Liver (tissue), 9 donors: ENCODE data around the gene PRKAR1B. TPM values are rescaled to one million over a fixed set of nuclear protein-coding genes. Genes with fewer than 3 reads are reported as not detected.

Experiments
- DNase-seq: peaks from one replicate; pipeline ENCODE4 v3.0.0-alpha.2; 2017; ENCODE audit warnings: low spot score
- H3K27ac ChIP-seq, 2 donors: one replicate each; pipeline ENCODE4 v1.7.0; 2013; ENCODE audit warnings: inconsistent platforms in 2 of 2, low read length in 2 of 2, control low read depth in 1 of 2, low read depth in 1 of 2, mild to moderate bottlenecking in 1 of 2
- H3K27me3 ChIP-seq, 4 donors: one replicate each; pipeline versions ENCODE4 v1.6.1 to v1.7.0; 2013; ENCODE audit warnings: low read length in 3 of 4, inconsistent platforms in 1 of 4, mild to moderate bottlenecking in 1 of 4, moderate library complexity in 1 of 4; ENCODE audit not compliant: control insufficient read depth in 4 of 4, insufficient read depth in 4 of 4
- H3K36me3 ChIP-seq, 4 donors: one replicate each; pipeline versions ENCODE4 v1.6.1 to v1.7.0; 2013; ENCODE audit warnings: low read length in 3 of 4, mild to moderate bottlenecking in 3 of 4, low read depth in 1 of 4, moderate library complexity in 1 of 4; ENCODE audit not compliant: control insufficient read depth in 4 of 4, insufficient read depth in 3 of 4
- H3K4me1 ChIP-seq, 4 donors: one replicate each; pipeline versions ENCODE4 v1.6.1 to v1.7.0; 2013; ENCODE audit warnings: low read length in 3 of 4, mild to moderate bottlenecking in 3 of 4, moderate library complexity in 1 of 4; ENCODE audit not compliant: control insufficient read depth in 4 of 4, insufficient read depth in 4 of 4
- H3K4me3 ChIP-seq, 3 donors: one replicate each; pipeline versions ENCODE4 v1.6.1 to v1.7.0; 2013; ENCODE audit warnings: low read length in 3 of 3, control low read depth in 1 of 3, low read depth in 1 of 3, mild to moderate bottlenecking in 1 of 3
- H3K9ac ChIP-seq, 2 donors: one replicate each; pipeline ENCODE4 v1.7.0; 2013; ENCODE audit warnings: low read length in 2 of 2, mild to moderate bottlenecking in 2 of 2, moderate library complexity in 2 of 2, control low read depth in 1 of 2, low read depth in 1 of 2
- H3K9me3 ChIP-seq, 4 donors: one replicate each; pipeline versions ENCODE4 v1.6.1 to v1.7.0; 2013; ENCODE audit warnings: low read length in 3 of 4; ENCODE audit not compliant: control insufficient read depth in 4 of 4
- ATF3 ChIP-seq: IDR thresholded peaks from 2 replicates; pipeline ENCODE4 v1.6.1; 2016; ENCODE audit warnings: antibody characterized with exemption
- CTCF ChIP-seq: fragments of 150-350 bp; IDR thresholded peaks from 2 replicates; pipeline ENCODE4 v1.5.1; 2017; ENCODE audit warnings: improper control_type of control experiment, low read depth, low read length; ENCODE audit not compliant: missing input control
- EGR1 ChIP-seq, 2 donors: IDR thresholded peaks; 2 replicates each; pipeline ENCODE4 v1.6.1; 2016 to 2018; ENCODE audit warnings: antibody characterized with exemption in 2 of 2, low read depth in 2 of 2
- FOXA1 ChIP-seq: IDR thresholded peaks from 2 replicates; pipeline ENCODE4 v1.6.1; 2016; ENCODE audit warnings: antibody characterized with exemption
- FOXA2 ChIP-seq: IDR thresholded peaks from 2 replicates; pipeline ENCODE4 v1.6.1; 2016; ENCODE audit warnings: antibody characterized with exemption
- GABPA ChIP-seq, 2 donors: IDR thresholded peaks in 1 of 2; conservative IDR thresholded peaks in 1 of 2; 2 replicates each; pipeline ENCODE4 v1.6.1; 2016; ENCODE audit warnings: antibody characterized with exemption in 2 of 2, mild to moderate bottlenecking in 1 of 2, moderate library complexity in 1 of 2
- HNF4A ChIP-seq, 2 donors: conservative IDR thresholded peaks; 2 replicates each; pipeline ENCODE4 v1.6.1; 2016; ENCODE audit warnings: antibody characterized with exemption in 2 of 2, mild to moderate bottlenecking in 2 of 2
- HNF4G ChIP-seq: IDR thresholded peaks from 2 replicates; pipeline ENCODE4 v1.6.1; 2016; ENCODE audit warnings: antibody characterized with exemption
- JUND ChIP-seq, 2 donors: IDR thresholded peaks; 2 replicates each; pipeline ENCODE4 v1.6.1; 2016; ENCODE audit warnings: antibody characterized with exemption in 2 of 2
- MAX ChIP-seq: IDR thresholded peaks from 2 replicates; pipeline ENCODE4 v1.6.1; 2016; ENCODE audit warnings: antibody characterized with exemption
- NR2F2 ChIP-seq: IDR thresholded peaks from 2 replicates; pipeline ENCODE4 v1.6.1; 2016; ENCODE audit warnings: antibody characterized with exemption
- RAD21 ChIP-seq, 2 donors: IDR thresholded peaks; 2 replicates each; pipeline ENCODE4 v1.6.1; 2016; ENCODE audit warnings: antibody characterized with exemption in 2 of 2, mild to moderate bottlenecking in 2 of 2
- REST ChIP-seq: IDR thresholded peaks from 2 replicates; pipeline ENCODE4 v1.6.1; 2016; ENCODE audit warnings: antibody characterized with exemption, mild to moderate bottlenecking
- RXRA ChIP-seq, 2 donors: IDR thresholded peaks; 2 replicates each; pipeline ENCODE4 v1.6.1; 2017 to 2018; ENCODE audit warnings: antibody characterized with exemption in 2 of 2, mild to moderate bottlenecking in 1 of 2
- SP1 ChIP-seq: IDR thresholded peaks from 2 replicates; pipeline ENCODE4 v1.6.1; 2018; ENCODE audit warnings: antibody characterized with exemption, mild to moderate bottlenecking
- TAF1 ChIP-seq: conservative IDR thresholded peaks from 2 replicates; pipeline ENCODE4 v1.6.1; 2016; ENCODE audit warnings: antibody characterized with exemption, mild to moderate bottlenecking
- YY1 ChIP-seq: IDR thresholded peaks from 2 replicates; pipeline ENCODE4 v1.6.1; 2016; ENCODE audit warnings: antibody characterized with exemption, mild to moderate bottlenecking
- ZBTB33 ChIP-seq: IDR thresholded peaks from 2 replicates; pipeline ENCODE4 v1.6.1; 2016; ENCODE audit warnings: antibody characterized with exemption
- WGBS: extraction: QIAGEN DNeasy Blood & Tissue Kit; methylation state at CpG from one replicate; pipeline ENCODE4 v1.1.7; 2013; 5-methylcytosine and 5-hydroxymethylcytosine counted together
- polyA plus RNA-seq, 2 donors: library from polyadenylated mRNA; stranded (reverse) in 1 of 2; unstranded in 1 of 2; fragments of 200-250 nt in 1 of 2; fragments of >200 nt in 1 of 2; fragmentation: Nextera tagmentation in 1 of 2; extraction: Ambion mirVana in 1 of 2; gene quantifications; one replicate each; pipeline versions ENCODE4 v1.2.1 to v1.2.3, GENCODE V29; 2013 to 2015
- total RNA-seq, 2 donors: library from RNA; depleted of rRNA; stranded (reverse); fragments of >200 nt; gene quantifications; one replicate each; pipeline ENCODE4 v1.2.3, GENCODE V29; 2014
- donor health status: healthy.
- donor health status: healthy.
- donor health status: healthy.
- donor health status: healthy.
- donor health status: healthy.

Gene PRKAR1B
- total and polyA plus RNA-seq, 4 donors, result 11.1 to 14.4 (median 12.4) TPM

- H3K4me1 ChIP-seq, result peaks cover 4 to 7% (median 6%) of the 10 kb centered on the region in 4 donors
- TF ChIP-seq REST (no peak), SP1 (no peak), FOXA2 (no peak), NR2F2 (no peak), HNF4G (no peak), EGR1 (IDR thresholded peaks at IDR 0.05; ENCODE audit: low read depth in 2 of 2) (no peak), FOXA1 (no peak), ZBTB33 (no peak), JUND (IDR thresholded peaks at IDR 0.05) (no peak), CTCF (no peak), ATF3 (no peak), RXRA (IDR thresholded peaks at IDR 0.05) (no peak), MAX (no peak), YY1 (no peak), RAD21 (IDR thresholded peaks at IDR 0.05) (no peak)
- H3K27me3 ChIP-seq, result no peaks in the 10 kb centered on the region
- 97% methylated on average over 5 of the region's 5 CpGs for WGBS
- no peak overlapping the region for H3K27ac ChIP-seq
- peaks cover 0 to 4% (median 0%) of the 10 kb centered on the region in 4 donors for H3K36me3 ChIP-seq
- no peak for DNase-seq
- H3K4me3 ChIP-seq, result no peak overlapping the region
- no peak overlapping the region for H3K9ac ChIP-seq
- H3K9me3 ChIP-seq, result no peaks in the 10 kb centered on the region
These were observed 5.3 kb downstream of the PRKAR1B start for GRCh38 chr7:721619-722248.

GRCh38 chr7:716636-717035 is 10.4 kb downstream of the PRKAR1B start:
- H3K9me3 ChIP-seq, result no peaks in the 10 kb centered on the region
- H3K27ac ChIP-seq, result no peak overlapping the region
- DNase-seq, result no peak
- no peaks in the 10 kb centered on the region for H3K36me3 ChIP-seq
- H3K4me1 ChIP-seq, result peaks cover 0 to 4% (median 0%) of the 10 kb centered on the region in 4 donors
- H3K9ac ChIP-seq, result no peak overlapping the region
- H3K27me3 ChIP-seq, result no peaks in the 10 kb centered on the region
- 92% methylated on average over 11 of the region's 11 CpGs for WGBS
- H3K4me3 ChIP-seq, result no peak overlapping the region
- TF ChIP-seq SP1 (no peak), NR2F2 (no peak), TAF1 (no peak), FOXA2 (no peak), YY1 (no peak), JUND (IDR thresholded peaks at IDR 0.05) (no peak), REST (no peak), GABPA (IDR thresholded peaks at IDR 0.05 in 1 of 2, conservative IDR thresholded peaks at IDR 0.05 in 1 of 2) (no peak), HNF4A (conservative IDR thresholded peaks at IDR 0.05) (no peak), ZBTB33 (no peak)
